Upper lobe of left lung (tissue), 6 donors: Measurements from ENCODE around the gene CFAP299. TPM values are rescaled to one million over a fixed set of nuclear protein-coding genes. Genes with fewer than 3 reads are reported as not detected.

Source experiments
- ATAC-seq, 2 donors: fragments of 200-7000 bp; cut with Tn5 transposase; one replicate each; pipeline ENCODE4 v1.9.1; 2022; ENCODE audit warnings: mild to moderate bottlenecking in 2 of 2, moderate library complexity in 2 of 2; ENCODE audit not compliant: low FRiP score in 2 of 2
- DNase-seq, 2 donors: peaks; one replicate each; pipeline ENCODE4 v3.0.0-alpha.2; 2019 to 2020
- H3K27ac ChIP-seq, 4 donors: fragments of 200-600 bp; sonication (generic); one replicate each; pipeline ENCODE4 v1.5.1; 2016 to 2019
- H3K27me3 ChIP-seq, 4 donors: fragments of 200-600 bp; sonication (generic); one replicate each; pipeline ENCODE4 v1.5.1; 2017 to 2019
- H3K36me3 ChIP-seq, 4 donors: fragments of 200-600 bp; sonication (generic); one replicate each; pipeline ENCODE4 v1.5.1; 2016 to 2019
- H3K4me1 ChIP-seq, 4 donors: fragments of 200-600 bp; sonication (generic); one replicate each; pipeline ENCODE4 v1.5.1; 2018 to 2019
- H3K4me3 ChIP-seq, 4 donors: fragments of 200-600 bp; sonication (generic); one replicate each; pipeline ENCODE4 v1.5.1; 2017 to 2019; ENCODE audit warnings: mild to moderate bottlenecking in 2 of 4, moderate library complexity in 1 of 4
- H3K9me3 ChIP-seq, 4 donors: fragments of 200-600 bp; sonication (generic); one replicate each; pipeline ENCODE4 v1.5.1; 2018 to 2019
- EP300 ChIP-seq, 4 donors: sonication (generic); formaldehyde crosslinking; IDR thresholded peaks; one replicate each; pipeline ENCODE4 v1.5.1; 2017; ENCODE audit warnings: antibody characterized with exemption in 4 of 4, control low read depth in 2 of 4
- POLR2A ChIP-seq, 4 donors: fragments of 450-650 bp; IDR thresholded peaks; one replicate each; pipeline ENCODE4 v1.5.1; 2016 to 2017; ENCODE audit warnings: antibody characterized with exemption in 4 of 4, mild to moderate bottlenecking in 2 of 4
- POLR2AphosphoS5 ChIP-seq, 2 donors: sonication (generic); formaldehyde crosslinking; IDR thresholded peaks; one replicate each; pipeline ENCODE4 v1.5.1; 2017; ENCODE audit warnings: antibody characterized with exemption in 2 of 2
- WGBS, 2 donors: methylation state at CpG; one replicate each; pipeline ENCODE4 v1.1.5; 2017 to 2018; 5-methylcytosine and 5-hydroxymethylcytosine counted together
- total RNA-seq, 6 donors: library from RNA; depleted of rRNA in 4 of 6; stranded (reverse); fragments of >200 nt in 4 of 6; gene quantifications; one replicate each; pipeline versions ENCODE4 v1.1.0 to v1.2.1, GENCODE V29; 2016 to 2021
- TF ChIP-seq, protein P1 (sequence below), 6 experiments: fragments of 450-650 bp in 4 of 6; fragments of 200-600 bp in 2 of 6; sonication (generic) in 2 of 6; IDR thresholded peaks; one replicate each; pipeline ENCODE4 v1.5.1; 2016 to 2019; ENCODE audit warnings: antibody characterized with exemption in 6 of 6
- donor health status: DM: no; HTN: no; CAD: no; lungs with moderate emphysema.
- donor health status: DM: no; HTN: yes; CAD: no; lungs with severe emphysema.

CFAP299 gene
- total RNA-seq, 6 donors from 2014 or later: 0.46 to 31.6 (median 3.9) TPM

- no peaks in the 10 kb centered on the region for H3K36me3 ChIP-seq
- TF ChIP-seq, protein P1, sequence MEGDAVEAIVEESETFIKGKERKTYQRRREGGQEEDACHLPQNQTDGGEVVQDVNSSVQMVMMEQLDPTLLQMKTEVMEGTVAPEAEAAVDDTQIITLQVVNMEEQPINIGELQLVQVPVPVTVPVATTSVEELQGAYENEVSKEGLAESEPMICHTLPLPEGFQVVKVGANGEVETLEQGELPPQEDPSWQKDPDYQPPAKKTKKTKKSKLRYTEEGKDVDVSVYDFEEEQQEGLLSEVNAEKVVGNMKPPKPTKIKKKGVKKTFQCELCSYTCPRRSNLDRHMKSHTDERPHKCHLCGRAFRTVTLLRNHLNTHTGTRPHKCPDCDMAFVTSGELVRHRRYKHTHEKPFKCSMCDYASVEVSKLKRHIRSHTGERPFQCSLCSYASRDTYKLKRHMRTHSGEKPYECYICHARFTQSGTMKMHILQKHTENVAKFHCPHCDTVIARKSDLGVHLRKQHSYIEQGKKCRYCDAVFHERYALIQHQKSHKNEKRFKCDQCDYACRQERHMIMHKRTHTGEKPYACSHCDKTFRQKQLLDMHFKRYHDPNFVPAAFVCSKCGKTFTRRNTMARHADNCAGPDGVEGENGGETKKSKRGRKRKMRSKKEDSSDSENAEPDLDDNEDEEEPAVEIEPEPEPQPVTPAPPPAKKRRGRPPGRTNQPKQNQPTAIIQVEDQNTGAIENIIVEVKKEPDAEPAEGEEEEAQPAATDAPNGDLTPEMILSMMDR (IDR thresholded peaks at IDR 0.05): no peak
- TF ChIP-seq EP300 (IDR thresholded peaks at IDR 0.05) (no peak), POLR2A (IDR thresholded peaks at IDR 0.05) (no peak), POLR2AphosphoS5 (IDR thresholded peaks at IDR 0.05) (no peak)
Observed at GRCh38 chr4:80610845-80611677, 275.5 kb downstream of the CFAP299 start.

GRCh38 chr4:80611678-80611979 lies 276.1 kb downstream of the CFAP299 start:
- ATAC-seq: no peak
- Histone ChIP-seq H3K9me3 (no peaks in the 10 kb centered on the region), H3K27ac (no peak overlapping the region), H3K36me3 (no peaks in the 10 kb centered on the region), H3K4me1 (no peaks in the 10 kb centered on the region), H3K4me3 (no peak overlapping the region), H3K27me3 (no peaks in the 10 kb centered on the region)
- TF ChIP-seq POLR2A (IDR thresholded peaks at IDR 0.05) (no peak), POLR2AphosphoS5 (IDR thresholded peaks at IDR 0.05) (no peak), EP300 (IDR thresholded peaks at IDR 0.05) (no peak)
- TF ChIP-seq, protein P1 (IDR thresholded peaks at IDR 0.05): no peak
- no peak for DNase-seq
- 45 to 54% methylated on average over 2 of the region's 2 CpGs for WGBS, 2 donors

More at GRCh38 chr4:80610845-80611677, 275.5 kb downstream of the CFAP299 start:
- no peak overlapping the region for H3K27ac ChIP-seq
- no peaks in the 10 kb centered on the region for H3K9me3 ChIP-seq
- no peaks in the 10 kb centered on the region for H3K4me1 ChIP-seq
- ATAC-seq: no peak
- H3K4me3 ChIP-seq: no peak overlapping the region
- no peaks in the 10 kb centered on the region for H3K27me3 ChIP-seq
- DNase-seq: no peak
- 17 to 23% methylated on average over 3 of the region's 3 CpGs for WGBS, 2 donors

DNA sequence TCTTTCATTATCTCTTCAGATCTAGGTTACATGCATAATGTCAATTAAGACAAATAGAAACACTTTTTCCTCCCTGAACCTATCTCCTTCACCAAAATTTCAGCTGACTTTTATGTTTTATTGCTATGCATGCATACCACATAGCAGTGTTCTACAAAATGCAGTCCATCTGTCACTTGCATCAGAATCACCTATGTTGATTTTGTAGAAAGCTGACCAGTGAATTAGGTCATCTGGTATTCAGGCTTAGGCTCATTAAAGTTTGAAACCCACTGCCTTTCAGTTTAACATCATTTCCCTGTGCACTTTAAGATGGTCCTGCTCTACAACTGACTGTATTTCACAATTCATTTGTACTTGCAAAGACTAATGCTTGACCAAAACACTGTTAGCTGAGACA lies 277.9 kb downstream of the CFAP299 start:
- Histone ChIP-seq H3K9me3 (no peaks in the 10 kb centered on the region), H3K27me3 (no peaks in the 10 kb centered on the region), H3K27ac (no peak overlapping the region), H3K4me3 (no peak overlapping the region), H3K36me3 (no peaks in the 10 kb centered on the region), H3K4me1 (no peaks in the 10 kb centered on the region)
- ATAC-seq (no peak), DNase-seq (no peak)
- TF ChIP-seq POLR2A (IDR thresholded peaks at IDR 0.05) (no peak), POLR2AphosphoS5 (IDR thresholded peaks at IDR 0.05) (no peak), EP300 (IDR thresholded peaks at IDR 0.05) (no peak)
- TF ChIP-seq, protein P1 (IDR thresholded peaks at IDR 0.05): no peak

- 82 to 88% methylated on average over 6 of the region's 6 CpGs for WGBS, 2 donors
- Histone ChIP-seq H3K9me3 (no peaks in the 10 kb centered on the region), H3K27ac (no peak overlapping the region), H3K36me3 (no peaks in the 10 kb centered on the region), H3K27me3 (no peaks in the 10 kb centered on the region), H3K4me1 (no peaks in the 10 kb centered on the region), H3K4me3 (no peak overlapping the region)
- TF ChIP-seq, protein P1 (IDR thresholded peaks at IDR 0.05): no peak
- TF ChIP-seq POLR2AphosphoS5 (IDR thresholded peaks at IDR 0.05): no peak
- no peak for TF ChIP-seq POLR2A (IDR thresholded peaks at IDR 0.05)
- TF ChIP-seq EP300 (IDR thresholded peaks at IDR 0.05): no peak
- DNase-seq (peak in 1 of 2 donors; percentile 44), ATAC-seq (no peak)
Observed at GRCh38 chr4:80614319-80614718, 278.8 kb downstream of the CFAP299 start.

DNA sequence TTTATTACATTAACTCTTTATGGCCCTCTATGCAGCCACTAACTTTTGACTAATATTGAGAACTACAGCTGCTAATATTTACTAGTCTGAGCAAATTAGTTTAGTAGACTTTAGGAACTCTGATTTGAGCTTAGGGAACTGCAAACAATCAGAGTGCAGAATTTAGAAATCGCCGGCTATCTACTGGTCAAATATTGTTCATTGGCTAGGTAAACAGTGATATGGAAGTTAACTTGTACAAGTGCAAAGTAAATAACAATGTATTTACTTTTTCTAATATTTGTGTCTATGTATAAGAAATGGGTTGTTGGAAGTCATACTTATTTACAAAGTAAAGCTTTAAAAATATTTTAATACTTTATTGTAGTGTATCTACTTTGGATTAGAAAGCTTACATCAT lies 279.6 kb downstream of the CFAP299 start:
- Histone ChIP-seq H3K36me3 (no peaks in the 10 kb centered on the region), H3K27me3 (no peaks in the 10 kb centered on the region), H3K4me3 (no peak overlapping the region), H3K9me3 (no peaks in the 10 kb centered on the region), H3K27ac (no peak overlapping the region), H3K4me1 (no peaks in the 10 kb centered on the region)
- TF ChIP-seq, protein P1 (IDR thresholded peaks at IDR 0.05): no peak
- TF ChIP-seq POLR2A (IDR thresholded peaks at IDR 0.05) (no peak), EP300 (IDR thresholded peaks at IDR 0.05) (no peak), POLR2AphosphoS5 (IDR thresholded peaks at IDR 0.05) (no peak)
- DNase-seq (no peak), ATAC-seq (no peak)
- 65 to 72% methylated on average over 2 of the region's 2 CpGs for WGBS, 2 donors
